ENCODE results near the gene EFL1.
"Not testable (repeated sequence)": the region's sequence is repeated elsewhere in the genome, so short reads cannot be mapped to it uniquely, and the experiment has no call there.

EFL1 gene

DNA sequence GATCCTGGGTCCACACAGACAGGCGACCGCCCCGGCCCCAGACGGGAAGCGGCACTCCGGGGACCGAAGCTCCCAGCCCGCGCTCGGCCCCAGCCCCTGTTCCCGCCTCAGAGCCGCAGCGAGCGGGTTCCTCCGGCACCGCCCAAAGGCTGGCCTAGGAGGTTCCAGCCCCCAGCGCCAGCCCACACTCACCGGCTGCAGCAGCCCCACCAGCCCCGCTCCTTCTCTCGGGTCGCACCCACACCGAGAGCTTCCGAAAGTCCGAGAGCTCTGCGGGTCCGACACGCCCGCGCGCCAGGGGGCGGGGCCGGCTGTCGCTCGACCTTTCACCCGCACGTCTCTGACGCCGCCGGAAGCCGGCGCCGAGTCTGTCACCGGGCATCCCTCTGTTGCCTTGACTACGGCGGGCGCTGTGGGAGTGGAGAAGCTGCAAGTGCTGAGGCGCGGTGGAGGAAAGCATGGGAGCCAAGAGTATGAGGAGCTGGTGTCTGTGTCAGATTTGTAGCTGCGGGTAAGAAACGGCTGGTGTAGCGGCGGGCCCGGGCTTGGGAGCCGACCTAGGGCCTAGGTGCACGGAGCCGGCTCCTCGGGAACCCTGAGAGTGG, at the start of gene EFL1, which contains the start of gene SAXO2:
TSS of gene EFL1 (minus strand) at position 313 of the 605 bp plus-strand sequence. CDS start 956 bp downstream, outside the sequence.
TSS of gene SAXO2 (plus strand) at position 397 of the 605 bp plus-strand sequence. CDS start at position 459, 62 bp downstream.
- DNase-seq, result peak; percentile 95

GRCh38 chr15:82311321-82311720, 48.8 kb upstream of the EFL1 start:
- not testable (repeated sequence) for DNase-seq

GRCh38 chr15:82309802-82310201, 47.3 kb upstream of the EFL1 start:
- DNase-seq, result no peak

- DNase-seq, result no peak
Observed at GRCh38 chr15:82307714-82308081, 45.2 kb upstream of the EFL1 start.

GRCh38 chr15:82306791-82307713, 44.5 kb upstream of the EFL1 start:
- DNase-seq, result peak; percentile 18

GRCh38 chr15:82305621-82306048, 43.1 kb upstream of the EFL1 start:
- DNase-seq, result no peak

DNA sequence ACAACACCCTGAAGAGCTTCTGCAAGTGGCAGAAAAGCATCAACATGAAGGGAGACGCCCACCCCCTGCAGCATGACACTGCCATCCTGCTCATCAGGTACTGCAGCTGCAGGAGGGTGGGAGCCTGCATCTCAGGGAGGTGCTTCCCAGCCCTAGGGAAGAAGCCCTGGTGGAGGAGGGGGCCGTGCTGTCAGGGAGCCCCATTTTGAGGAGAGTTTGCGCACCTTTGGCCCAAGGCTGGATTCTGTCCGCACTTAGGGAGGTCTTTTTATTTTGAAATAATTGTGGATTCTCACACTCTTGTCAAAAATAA, 42.2 kb upstream of the EFL1 start:
- no peak for DNase-seq

GRCh38 chr15:82303956-82304777, 41.6 kb upstream of the EFL1 start:
- no peak for DNase-seq

DNA sequence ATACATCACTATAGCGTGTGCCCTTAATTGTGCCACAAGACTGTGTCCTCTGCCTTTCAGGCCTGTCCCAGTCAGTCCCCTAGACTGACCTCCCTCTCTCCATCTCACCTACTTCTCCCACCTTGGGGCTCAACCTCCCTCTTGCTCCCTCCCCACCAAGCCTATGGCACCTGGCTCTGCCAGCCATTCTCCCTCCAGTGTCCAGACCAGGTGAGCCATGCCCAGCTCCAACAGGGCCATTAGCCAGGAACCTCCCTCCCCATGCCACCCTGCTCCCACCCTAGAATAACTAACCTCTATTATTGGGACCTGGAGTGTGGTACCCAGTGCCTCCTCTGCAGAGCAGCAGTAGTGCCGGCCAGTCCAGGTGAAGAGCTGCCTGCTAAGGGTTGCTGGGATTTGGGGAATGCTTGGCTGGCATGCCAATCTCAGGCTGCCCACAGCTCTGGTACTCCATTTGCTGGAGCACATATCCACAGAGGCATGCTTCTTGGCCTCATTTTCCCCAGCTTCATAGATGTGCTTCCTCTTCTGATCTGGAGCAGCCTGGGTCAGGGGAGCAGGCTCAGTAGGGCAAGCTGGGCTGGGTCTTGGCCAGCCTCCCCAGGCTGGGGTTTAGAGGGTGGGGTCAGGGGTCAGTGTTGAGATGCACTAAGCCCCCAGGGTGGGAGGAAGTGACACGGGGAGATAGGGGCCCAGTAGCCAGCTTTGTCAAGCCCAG, 38.9 kb upstream of the EFL1 start:
- no peak for DNase-seq

DNA sequence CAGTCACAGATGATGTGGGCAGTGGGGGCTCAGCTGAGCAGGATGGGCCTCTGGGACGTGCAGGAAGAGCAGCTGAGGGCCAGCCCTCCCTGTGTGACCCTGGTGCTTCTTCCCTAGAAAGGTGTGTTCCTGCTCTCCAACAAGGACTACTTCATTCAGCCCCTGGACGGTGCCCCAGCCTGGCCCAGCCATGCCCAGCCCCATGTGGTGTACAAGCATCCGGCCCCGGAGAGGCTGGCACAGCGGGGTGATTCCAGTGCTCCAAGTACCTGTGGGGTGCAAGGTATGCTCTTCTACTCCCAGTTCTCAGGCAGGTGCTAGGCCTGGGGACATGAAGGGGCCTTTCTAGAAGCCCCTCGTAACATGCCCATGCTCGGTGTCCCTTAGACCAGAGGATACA, 38.3 kb upstream of the EFL1 start:
- DNase-seq, result no peak

DNA sequence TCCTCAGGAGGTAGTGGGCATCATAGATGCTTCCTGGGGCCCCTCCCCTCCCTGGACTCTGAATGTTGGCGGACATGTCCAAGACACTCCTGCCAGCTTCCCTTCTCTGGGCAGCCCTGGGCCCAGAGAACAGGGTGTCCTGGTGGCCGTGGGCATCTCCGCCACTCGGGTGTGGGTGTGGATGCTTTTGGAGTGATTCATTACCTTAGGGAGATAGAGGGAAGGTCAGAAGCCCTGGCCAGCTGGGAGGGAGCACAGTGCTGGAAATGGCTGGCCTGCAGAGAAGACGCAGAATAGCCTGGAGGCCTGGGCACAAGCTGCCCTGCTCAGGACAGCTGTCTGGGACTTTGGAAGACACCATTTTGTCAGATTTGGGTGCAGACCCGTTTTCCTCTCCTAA, 37.8 kb upstream of the EFL1 start:
- not testable (repeated sequence) for DNase-seq

DNA sequence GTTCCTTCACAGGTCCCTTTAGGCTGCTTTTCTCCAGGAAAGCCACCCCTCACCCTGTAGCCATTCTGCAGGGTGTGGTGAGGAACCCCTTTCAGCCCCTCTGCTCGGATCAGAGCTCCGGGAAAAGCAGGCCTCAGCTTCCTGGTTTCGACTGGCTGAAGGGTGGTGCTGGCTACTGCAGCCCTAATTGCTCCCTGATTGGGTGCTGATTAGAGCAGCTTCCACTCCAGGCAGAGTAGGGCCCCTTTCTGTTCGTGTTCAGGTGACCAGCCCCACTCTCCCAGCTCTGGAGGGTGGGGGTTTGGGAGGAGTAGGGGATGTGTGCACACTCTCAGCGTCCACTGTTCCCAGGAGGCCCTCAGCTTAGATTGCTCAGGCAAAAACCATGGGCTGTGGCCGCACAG, 37.0 kb upstream of the EFL1 start:
- DNase-seq, result not testable (repeated sequence)

DNA sequence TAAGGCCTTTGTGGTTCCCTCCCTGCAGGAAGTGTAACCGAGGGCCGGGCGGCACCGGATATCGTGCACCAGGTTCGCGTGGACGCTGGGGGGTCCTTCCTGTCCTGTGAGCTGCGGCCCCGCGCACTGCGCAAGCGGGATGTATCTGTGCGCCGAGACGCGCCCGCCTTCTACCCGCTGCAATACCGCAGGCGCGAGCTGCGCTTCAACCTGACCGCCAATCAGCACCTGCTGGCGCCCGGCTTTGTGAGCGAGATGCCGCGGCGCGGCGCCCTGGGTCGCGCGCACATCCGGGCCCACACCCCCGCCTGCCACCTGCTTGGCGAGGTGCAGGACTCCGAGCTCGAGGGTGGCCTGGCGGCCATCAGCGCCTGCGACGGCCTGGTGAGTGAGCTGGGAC, 36.0 kb upstream of the EFL1 start:
- peak; percentile 42 for DNase-seq

- no peak for DNase-seq
Observed at GRCh38 chr15:82298032-82298431, 35.5 kb upstream of the EFL1 start.

GRCh38 chr15:82297546-82297945, 35.0 kb upstream of the EFL1 start:
- DNase-seq, result peak; percentile 20

DNA sequence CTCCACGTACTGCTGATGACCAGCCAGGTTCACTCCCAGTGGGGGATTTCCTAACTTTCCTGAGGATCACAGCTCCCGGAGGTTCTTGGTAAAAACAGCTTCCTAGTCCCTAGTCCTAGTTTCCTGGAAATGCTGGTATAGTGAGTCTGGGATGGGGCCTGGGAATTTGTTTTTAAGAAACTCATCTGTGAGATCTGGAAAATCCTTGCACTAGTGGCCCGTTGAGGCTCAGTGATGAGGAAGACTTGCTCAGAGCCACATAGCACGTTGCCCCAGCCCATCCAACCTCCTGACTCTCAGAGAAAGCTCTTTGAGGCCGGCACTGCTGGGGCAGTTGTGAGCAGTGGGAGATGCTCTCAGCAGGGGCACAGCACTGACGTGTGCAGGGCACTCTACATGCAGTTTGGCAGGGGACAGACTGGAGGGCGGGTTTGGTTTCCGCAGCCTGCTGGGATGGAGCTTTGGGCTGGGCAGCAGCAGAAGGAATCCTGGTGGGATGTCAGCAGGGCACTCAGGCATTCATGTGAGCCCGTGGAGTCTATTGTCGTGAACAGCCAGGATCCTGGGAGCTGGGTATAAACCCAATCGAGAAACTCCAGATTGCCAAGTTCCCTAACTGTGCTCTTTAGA, 31.6 kb upstream of the EFL1 start:
- DNase-seq, result no peak

DNA sequence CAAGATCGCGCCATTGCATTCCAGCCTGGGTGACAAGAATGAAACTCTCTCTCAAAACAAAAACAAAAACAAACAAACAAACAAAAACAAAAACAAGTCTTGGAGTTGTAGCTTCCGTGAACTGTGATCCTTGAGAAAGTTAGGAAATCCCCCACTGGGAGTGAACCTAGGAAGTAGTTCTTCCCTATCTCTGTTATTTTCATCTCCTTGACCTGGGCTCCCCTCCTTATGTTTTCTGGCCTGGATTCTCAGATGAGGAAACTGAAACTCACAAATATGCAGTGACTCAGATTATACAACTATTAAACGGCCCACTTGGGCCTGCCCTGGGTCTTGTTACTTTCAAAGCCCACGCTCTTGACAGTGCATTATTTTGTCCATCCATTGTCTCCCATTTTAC, 29.7 kb upstream of the EFL1 start:
- no peak for DNase-seq

- DNase-seq, result not testable (repeated sequence)
Observed at GRCh38 chr15:82288202-82288601, 25.7 kb upstream of the EFL1 start.

DNA sequence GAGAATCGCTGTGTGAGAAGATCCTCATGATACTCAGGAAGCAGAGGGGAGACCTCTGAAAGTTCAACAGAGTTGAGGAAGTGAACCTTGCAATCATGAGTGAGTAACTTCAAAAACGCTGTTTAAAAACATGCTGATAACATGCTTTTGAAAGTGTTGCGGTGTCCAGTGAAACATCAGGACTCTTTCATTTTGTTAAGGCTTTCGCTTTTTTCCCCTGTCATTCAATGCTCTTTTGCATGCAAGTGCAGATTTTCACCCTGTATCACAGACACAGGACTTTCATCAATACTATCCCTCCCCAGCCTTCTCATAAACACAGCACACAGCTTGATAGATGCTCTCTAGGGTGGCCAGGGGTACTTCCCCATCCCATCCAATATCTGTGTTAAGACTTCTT, 23.9 kb upstream of the EFL1 start:
- DNase-seq, result peak; percentile 40

DNA sequence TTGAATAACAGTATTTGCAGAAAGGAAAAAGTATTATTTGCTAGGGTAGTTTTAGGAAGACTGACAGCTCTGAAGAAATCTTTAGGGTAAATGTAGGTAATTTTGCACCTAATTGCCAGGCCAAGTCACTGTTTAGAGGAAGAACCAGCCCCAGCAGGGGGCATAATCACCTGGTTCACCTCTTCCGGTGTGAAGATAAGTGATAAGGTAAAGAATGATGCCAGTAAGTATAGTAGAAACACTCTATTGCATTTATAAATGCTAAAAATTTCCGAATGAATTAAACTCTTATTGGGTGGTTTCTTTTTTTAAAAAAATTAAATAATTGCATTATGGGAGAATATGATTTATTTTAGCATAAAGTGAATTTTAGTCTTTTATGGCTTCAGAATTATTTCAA, 21.8 kb upstream of the EFL1 start:
- DNase-seq, result not testable (repeated sequence)

DNA sequence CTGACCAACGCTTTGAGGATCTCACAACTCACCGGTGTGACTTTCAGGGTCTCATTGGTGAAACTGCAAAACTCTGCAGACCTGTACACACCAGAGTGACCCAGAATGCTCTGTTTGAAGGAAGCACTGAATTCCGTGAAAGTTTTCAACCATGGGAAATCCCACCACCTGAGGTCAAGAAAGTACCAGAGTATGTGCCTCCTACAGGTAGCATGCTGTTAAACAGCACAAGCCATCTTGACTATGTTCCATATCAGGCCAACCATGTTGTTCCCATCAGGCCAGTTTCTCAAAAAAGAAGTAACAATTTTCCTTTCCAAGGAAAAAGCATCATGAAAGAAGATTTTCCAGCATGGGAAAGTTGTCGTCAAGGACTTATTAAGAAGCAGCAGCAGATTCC, 19.9 kb upstream of the EFL1 start:
- not testable (repeated sequence) for DNase-seq

- DNase-seq, result not testable (repeated sequence)
Observed at GRCh38 chr15:82281276-82281675, 18.7 kb upstream of the EFL1 start.
